ENCODE measurements around the gene GBP6.

DNA sequence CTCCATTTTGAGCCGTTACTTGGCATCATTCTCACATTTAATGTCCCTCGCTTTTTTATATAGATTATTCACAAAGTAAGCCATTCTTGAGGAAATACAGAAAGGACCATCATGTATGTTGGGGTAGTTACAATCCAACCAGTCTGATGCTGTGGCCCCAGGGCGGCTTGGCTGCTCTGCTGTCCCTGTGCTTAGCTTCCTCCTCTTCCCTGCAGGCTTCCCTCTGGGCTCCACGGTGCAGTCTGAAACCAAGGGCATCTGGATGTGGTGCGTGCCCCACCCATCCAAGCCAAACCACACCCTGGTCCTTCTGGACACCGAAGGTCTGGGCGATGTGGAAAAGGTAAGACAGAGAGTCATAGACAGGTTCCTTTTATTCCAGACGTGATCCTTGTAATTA, 5.5 kb downstream of the GBP6 start:
- TF ChIP-seq CTCF (conservative IDR thresholded peaks at IDR 0.05; ENCODE audit: low read length) (no peak), EZH2phosphoT487 (IDR thresholded peaks at IDR 0.05; ENCODE audit: borderline replicate concordance, low read depth, low read length) (no peak)

Data from OCI-LY7 (cell line).